Glomerular visceral epithelial cell (primary cell): Measurements from ENCODE around the gene INTS6L.

Source experiments
- DNase-seq: peaks from one replicate; pipeline ENCODE4 v3.0.0-alpha.2; 2016; ENCODE audit errors: extremely low spot score

Gene INTS6L, protein sequence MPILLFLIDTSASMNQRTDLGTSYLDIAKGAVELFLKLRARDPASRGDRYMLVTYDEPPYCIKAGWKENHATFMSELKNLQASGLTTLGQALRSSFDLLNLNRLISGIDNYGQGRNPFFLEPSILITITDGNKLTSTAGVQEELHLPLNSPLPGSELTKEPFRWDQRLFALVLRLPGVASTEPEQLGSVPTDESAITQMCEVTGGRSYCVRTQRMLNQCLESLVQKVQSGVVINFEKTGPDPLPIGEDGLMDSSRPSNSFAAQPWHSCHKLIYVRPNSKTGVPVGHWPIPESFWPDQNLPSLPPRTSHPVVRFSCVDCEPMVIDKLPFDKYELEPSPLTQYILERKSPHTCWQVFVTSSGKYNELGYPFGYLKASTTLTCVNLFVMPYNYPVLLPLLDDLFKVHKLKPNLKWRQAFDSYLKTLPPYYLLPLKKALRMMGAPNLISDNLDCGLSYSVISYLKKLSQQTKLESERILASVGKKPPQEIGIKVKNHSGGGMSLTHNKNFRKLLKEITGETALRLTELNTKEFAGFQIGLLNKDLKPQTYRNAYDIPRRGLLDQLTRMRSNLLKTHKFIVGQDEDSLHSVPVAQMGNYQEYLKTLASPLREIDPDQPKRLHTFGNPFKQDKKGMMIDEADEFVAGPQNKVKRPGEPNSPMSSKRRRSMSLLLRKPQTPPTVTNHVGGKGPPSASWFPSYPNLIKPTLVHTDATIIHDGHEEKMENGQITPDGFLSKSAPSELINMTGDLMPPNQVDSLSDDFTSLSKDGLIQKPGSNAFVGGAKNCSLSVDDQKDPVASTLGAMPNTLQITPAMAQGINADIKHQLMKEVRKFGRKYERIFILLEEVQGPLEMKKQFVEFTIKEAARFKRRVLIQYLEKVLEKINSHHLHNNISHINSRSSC

GRCh38 chrX:135520553-135521404, at the start of gene INTS6L:
TSS of gene INTS6L (plus strand) at chrX:135520660. CDS start at chrX:135520993, 333 bp downstream.
- peak; percentile 87 for DNase-seq

GRCh38 chrX:135476378-135476777, 44.1 kb upstream of the INTS6L start:
- DNase-seq, result no peak

GRCh38 chrX:135477576-135477975, 42.9 kb upstream of the INTS6L start:
- DNase-seq, result peak; percentile 46

- no peak for DNase-seq
Observed at GRCh38 chrX:135480076-135480475, 40.4 kb upstream of the INTS6L start.

GRCh38 chrX:135481696-135482179, 38.7 kb upstream of the INTS6L start:
- no peak for DNase-seq

GRCh38 chrX:135484641-135485289, 35.7 kb upstream of the INTS6L start:
- peak; percentile 25 for DNase-seq

DNA sequence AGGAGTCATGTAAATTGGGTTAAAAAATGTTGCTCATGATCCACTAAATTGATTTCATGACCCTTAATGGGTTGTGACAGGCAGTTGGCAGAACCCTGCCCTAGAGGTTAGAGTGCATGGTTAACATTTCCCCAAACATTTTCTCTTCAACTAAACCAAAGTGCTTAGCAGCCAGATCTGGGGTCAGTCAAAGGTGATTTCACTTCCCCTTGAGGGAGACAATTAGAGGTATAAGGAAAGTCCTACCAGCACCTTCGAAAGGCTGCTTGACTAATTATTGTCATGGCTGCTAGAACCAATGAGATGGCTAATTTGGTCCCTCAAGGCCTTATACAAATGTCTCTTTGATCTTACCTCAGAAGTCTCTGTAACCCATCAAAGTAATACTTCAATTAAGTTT, 30.9 kb upstream of the INTS6L start:
- no peak for DNase-seq

GRCh38 chrX:135490979-135491514, 29.4 kb upstream of the INTS6L start:
- DNase-seq, result no peak

DNA sequence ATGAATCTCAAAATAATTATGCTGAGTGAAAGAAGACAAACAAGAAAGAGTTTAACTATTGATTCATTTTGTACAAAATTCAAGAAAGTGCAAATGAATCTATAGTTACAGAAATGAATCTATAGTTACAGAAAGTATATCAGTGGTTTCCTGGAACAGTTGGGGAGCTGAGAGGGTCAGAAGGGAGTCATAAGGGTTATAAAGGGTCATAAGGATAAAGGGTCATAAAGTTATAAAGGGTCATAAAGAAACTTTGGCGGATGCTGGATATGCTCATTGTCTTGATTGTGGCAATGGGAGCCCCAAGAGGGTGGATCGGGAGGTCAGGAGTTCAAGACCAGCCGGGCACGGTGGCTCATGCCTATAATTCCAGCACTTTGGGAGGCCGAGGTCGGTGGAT, 26.0 kb upstream of the INTS6L start:
- no peak for DNase-seq

DNA sequence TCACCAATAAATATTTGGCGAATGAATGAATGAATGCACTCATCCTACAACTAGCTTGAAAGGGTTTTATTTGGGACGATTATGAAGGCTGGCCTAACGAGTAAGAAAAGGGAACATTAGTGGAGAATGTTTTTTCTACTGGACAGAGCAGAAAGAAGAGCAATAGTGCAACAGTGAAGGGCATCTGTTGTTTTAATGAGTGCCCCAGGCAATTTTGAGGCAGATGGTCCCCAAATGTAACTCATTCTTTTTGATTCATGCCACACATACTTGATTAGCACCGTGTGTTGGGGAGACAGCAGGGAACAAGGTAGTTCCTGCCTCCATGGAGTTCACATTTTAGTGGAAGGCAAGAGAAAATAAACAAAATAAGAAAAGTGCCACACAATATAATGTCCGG, 22.7 kb upstream of the INTS6L start:
- no peak for DNase-seq

DNA sequence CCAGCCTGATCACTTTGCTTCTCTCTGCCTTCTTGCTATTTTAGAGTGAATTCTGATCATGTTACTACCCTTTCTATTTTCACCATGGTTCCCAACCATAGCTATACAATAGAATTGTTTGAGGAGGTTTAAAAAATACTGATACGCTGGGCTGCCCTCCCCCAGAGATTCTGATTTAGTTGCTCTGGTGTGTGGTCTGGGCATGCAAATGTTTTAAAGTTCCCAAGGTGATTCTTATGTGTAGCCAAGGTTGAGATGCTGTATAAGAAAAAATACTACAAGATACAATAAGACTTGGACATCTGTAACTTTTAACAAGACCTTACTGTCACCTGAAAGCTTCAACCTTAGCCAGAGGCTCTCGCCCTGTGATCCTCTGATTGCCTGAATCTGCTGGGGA, 22.2 kb upstream of the INTS6L start:
- no peak for DNase-seq

DNA sequence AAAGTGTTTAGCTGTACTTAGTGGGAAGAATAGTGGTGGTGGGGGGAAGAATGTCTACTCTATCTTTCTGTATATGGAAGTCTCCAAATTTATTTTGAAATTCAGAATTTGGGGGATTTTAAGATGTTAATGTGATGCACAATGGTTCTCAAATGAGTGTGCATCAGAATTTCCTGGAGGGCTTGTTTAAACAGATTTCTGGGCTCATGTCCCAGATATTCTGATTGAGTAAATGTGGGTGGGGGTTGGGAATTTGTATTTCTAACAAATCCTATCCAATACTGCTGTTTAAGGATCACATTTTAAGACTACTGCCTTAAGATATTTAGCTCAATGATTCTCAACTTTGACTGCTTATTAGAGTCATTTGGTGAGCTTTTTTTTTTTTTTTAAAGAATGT, 15.1 kb upstream of the INTS6L start:
- no peak for DNase-seq

- no peak for DNase-seq
Observed at GRCh38 chrX:135509885-135510284, 10.6 kb upstream of the INTS6L start.

GRCh38 chrX:135512508-135513129, 7.8 kb upstream of the INTS6L start:
- no peak for DNase-seq

DNA sequence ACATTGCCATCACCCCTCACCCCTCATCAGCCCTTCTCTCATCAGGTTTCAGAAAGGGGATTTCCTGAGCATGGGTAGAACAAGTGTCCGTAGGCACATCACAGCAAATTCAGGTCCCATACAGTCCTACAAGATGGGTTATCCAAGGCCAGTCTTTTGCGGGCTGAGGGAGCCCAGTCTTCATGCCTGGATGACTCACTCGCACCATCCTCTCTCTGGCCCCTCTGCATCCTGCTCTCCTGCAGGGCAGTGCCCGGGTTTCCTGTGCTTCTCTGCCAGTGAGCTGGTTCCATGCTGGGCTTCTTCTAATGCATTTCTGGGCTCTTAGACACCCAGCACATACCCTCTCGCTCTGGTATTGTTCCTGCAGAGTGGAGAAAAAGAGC, 7.3 kb upstream of the INTS6L start:
- no peak for DNase-seq

DNA sequence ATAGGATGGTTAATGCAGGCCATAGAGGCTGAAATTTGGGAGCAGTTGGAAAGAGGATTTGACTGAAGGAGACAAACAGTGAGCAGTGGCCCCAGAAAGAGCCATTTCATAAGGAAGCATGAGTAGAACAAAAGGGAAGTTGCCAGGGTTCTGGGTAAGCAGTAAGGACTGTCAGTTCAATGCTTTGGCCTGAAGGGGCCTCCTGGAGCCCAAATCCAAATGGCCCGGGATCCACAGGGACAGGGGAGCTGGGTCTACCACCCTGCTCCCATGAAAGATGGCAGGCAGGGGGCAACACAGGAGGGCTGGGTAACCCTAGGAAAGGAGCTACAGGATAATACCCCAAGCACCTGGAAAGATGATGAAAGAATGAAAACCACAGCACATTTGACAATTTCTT, 4.1 kb upstream of the INTS6L start:
- no peak for DNase-seq

GRCh38 chrX:135518161-135518560, 2.3 kb upstream of the INTS6L start:
- no peak for DNase-seq

- DNase-seq, result peak; percentile 13
Observed at GRCh38 chrX:135520022-135520552, 373 bp upstream of the INTS6L start.

DNA sequence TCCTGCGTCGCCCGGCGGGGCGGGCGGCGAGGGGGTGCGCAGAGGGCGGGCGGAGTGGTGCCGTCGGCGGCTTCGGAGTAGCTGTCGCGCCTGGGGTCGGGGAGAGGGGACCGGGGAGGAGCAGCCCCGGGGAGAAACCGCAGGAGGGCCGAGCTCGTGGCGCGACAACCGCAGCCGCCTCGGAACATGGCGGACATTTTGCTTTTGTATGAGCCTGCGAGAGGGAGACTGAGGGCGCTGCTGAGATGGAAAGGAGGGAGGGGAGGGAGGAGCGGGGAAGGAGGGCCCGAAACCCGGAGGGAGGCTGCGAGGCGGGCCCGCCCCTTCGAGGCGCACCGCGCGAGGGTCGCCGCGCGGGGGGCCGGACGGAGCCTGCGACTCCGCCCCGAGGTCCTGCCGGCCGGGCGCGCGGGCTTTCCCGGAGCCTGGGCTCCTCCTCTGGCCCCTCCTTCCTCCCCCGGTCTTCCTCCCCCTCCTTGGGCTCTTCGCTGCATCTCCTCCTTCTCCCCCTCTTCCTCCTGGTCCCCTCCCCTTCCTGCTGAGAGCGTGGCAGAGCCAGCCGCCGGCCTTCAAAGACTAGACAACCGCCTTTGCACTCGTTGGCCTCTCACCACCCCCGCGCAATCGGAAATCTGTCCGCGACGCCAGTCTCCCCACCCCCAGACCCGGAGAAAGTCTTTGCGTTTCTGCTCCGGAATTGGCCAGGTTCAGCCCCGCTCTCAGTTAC, 1.1 kb downstream of the INTS6L start:
- peak; percentile 93 for DNase-seq

DNA sequence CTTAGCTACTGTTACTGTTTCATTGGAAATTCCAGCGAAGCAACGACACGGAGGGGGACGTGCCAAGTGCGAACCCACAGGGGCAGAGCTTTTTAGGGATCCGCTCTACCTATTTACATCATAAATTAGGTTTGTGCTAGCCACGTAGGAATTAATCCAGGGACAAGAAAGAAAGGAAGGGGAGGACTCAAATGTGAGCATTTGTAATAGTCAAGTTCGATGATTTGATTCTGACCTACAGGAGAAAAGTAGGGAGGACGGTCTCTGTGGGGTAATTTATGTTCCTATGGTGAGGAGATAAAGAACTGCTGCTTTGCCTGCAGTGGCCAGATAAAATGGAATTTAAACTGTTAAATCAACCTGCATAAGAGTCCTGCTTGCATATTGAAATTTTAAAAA, 1.7 kb downstream of the INTS6L start:
- DNase-seq, result no peak
